ENCODE measurements around the gene MXD1.
"Not testable (repeated sequence)": the region's sequence is repeated elsewhere in the genome, so short reads cannot be mapped to it uniquely, and the experiment has no call there.

The MXD1 gene

GRCh38 chr2:69914950-69915945, at the start of gene MXD1:
MXD1 (plus strand) TSS chr2:69915109; CDS start chr2:69915331, 222 bp downstream.
- H3K4me3 ChIP-seq (ENCODE audit: low read depth, low read length) = peak within 1 kb of the TSS; percentile 82
- peak; percentile 25 for DNase-seq
- TF ChIP-seq CTCF (IDR thresholded peaks at IDR 0.05; ENCODE audit: low read depth, low read length) = no peak

GRCh38 chr2:69888451-69888850, 26.5 kb upstream of the MXD1 start:
- peaks cover 11% of the 10 kb centered on the region for H3K9me3 ChIP-seq (ENCODE audit: severe bottlenecking)
- H3K4me3 ChIP-seq (ENCODE audit: low read depth, low read length) = no peak overlapping the region
- DNase-seq = no peak
- no peaks in the 10 kb centered on the region for H3K36me3 ChIP-seq
- TF ChIP-seq CTCF (IDR thresholded peaks at IDR 0.05; ENCODE audit: low read depth, low read length) = no peak
- no peaks in the 10 kb centered on the region for H3K27me3 ChIP-seq (ENCODE audit: insufficient read depth, low read depth, severe bottlenecking)
- H3K27ac ChIP-seq = no peak overlapping the region

More at GRCh38 chr2:69914950-69915945, at the start of gene MXD1:
- Histone ChIP-seq H3K9me3 (ENCODE audit: severe bottlenecking) (no peaks in the 10 kb centered on the region), H3K27me3 (ENCODE audit: insufficient read depth, low read depth, severe bottlenecking) (no peaks in the 10 kb centered on the region), H3K36me3 (peaks cover 28% of the 10 kb centered on the region), H3K27ac (peak within 1 kb of the TSS; percentile 87)

GRCh38 chr2:69889302-69889701, 25.6 kb upstream of the MXD1 start:
- H3K27ac ChIP-seq = no peak overlapping the region
- no peak for DNase-seq
- H3K9me3 ChIP-seq (ENCODE audit: severe bottlenecking) = peaks cover 11% of the 10 kb centered on the region
- no peak overlapping the region for H3K4me3 ChIP-seq (ENCODE audit: low read depth, low read length)
- no peaks in the 10 kb centered on the region for H3K36me3 ChIP-seq
- no peaks in the 10 kb centered on the region for H3K27me3 ChIP-seq (ENCODE audit: insufficient read depth, low read depth, severe bottlenecking)
- no peak for TF ChIP-seq CTCF (IDR thresholded peaks at IDR 0.05; ENCODE audit: low read depth, low read length)

GRCh38 chr2:69890881-69891280, 24.0 kb upstream of the MXD1 start:
- Histone ChIP-seq H3K9me3 (ENCODE audit: severe bottlenecking) (peaks cover 11% of the 10 kb centered on the region), H3K4me3 (ENCODE audit: low read depth, low read length) (no peak overlapping the region), H3K27ac (no peak overlapping the region), H3K27me3 (ENCODE audit: insufficient read depth, low read depth, severe bottlenecking) (no peaks in the 10 kb centered on the region), H3K36me3 (peaks cover 8% of the 10 kb centered on the region)
- DNase-seq = no peak
- TF ChIP-seq CTCF (IDR thresholded peaks at IDR 0.05; ENCODE audit: low read depth, low read length) = no peak

- not testable (repeated sequence) for H3K4me3 ChIP-seq (ENCODE audit: low read depth, low read length); H3K27ac ChIP-seq; H3K27me3 ChIP-seq (ENCODE audit: insufficient read depth, low read depth, severe bottlenecking)
- peaks cover 11% of the 10 kb centered on the region for H3K9me3 ChIP-seq (ENCODE audit: severe bottlenecking)
- DNase-seq = peak; percentile 23
- H3K36me3 ChIP-seq = peaks cover 27% of the 10 kb centered on the region
Measured at GRCh38 chr2:69892838-69893424, 22.0 kb upstream of the MXD1 start.
